Measurements from ENCODE around the gene CCL25.

DNA sequence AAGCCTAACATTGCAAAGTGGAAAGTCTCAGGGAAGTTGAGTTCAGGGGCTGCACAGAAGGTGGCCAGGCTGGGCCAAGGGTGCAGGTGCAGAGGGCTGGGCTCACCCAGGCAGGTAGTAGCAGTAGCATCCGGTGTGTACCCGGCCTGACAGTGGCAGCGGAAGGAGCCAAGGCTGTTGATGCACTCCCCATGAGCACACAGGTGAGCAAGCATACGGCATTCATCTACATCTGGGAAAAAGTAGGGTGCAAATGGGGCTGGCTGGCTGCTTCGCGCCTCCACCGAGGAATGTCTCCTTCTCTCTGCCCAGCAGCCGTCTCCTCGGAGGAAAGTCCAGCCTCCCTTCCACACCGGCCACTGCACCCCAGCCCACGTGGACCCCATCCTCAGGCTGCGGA is 30.6 kb downstream of the CCL25 start:
- TF ChIP-seq, protein P1, sequence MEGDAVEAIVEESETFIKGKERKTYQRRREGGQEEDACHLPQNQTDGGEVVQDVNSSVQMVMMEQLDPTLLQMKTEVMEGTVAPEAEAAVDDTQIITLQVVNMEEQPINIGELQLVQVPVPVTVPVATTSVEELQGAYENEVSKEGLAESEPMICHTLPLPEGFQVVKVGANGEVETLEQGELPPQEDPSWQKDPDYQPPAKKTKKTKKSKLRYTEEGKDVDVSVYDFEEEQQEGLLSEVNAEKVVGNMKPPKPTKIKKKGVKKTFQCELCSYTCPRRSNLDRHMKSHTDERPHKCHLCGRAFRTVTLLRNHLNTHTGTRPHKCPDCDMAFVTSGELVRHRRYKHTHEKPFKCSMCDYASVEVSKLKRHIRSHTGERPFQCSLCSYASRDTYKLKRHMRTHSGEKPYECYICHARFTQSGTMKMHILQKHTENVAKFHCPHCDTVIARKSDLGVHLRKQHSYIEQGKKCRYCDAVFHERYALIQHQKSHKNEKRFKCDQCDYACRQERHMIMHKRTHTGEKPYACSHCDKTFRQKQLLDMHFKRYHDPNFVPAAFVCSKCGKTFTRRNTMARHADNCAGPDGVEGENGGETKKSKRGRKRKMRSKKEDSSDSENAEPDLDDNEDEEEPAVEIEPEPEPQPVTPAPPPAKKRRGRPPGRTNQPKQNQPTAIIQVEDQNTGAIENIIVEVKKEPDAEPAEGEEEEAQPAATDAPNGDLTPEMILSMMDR (IDR thresholded peaks at IDR 0.05) = no peak
- TF ChIP-seq POLR2A (IDR thresholded peaks at IDR 0.05) = no peak

Measured in prostate gland (tissue), 2 donors.